HG03378 (cell line): Measurements from ENCODE around the gene DMC1.

Experiments used
- ATAC-seq: cut with Tn5 transposase; IDR thresholded peaks from one replicate; pipeline ENCODE4 v1.9.1; 2021; ENCODE audit warnings: mild to moderate bottlenecking, moderate library complexity; ENCODE audit not compliant: unreplicated experiment

The DMC1 gene

GRCh38 chr22:38503021-38503420, 67.0 kb downstream of the DMC1 start:
- ATAC-seq: no peak

- ATAC-seq: no peak
Observed at GRCh38 chr22:38501797-38502672, 67.9 kb downstream of the DMC1 start.

- ATAC-seq: no peak
Observed at GRCh38 chr22:38497869-38498268, 72.1 kb downstream of the DMC1 start.

- no peak for ATAC-seq
Observed at GRCh38 chr22:38494939-38495338, 75.0 kb downstream of the DMC1 start.

DNA sequence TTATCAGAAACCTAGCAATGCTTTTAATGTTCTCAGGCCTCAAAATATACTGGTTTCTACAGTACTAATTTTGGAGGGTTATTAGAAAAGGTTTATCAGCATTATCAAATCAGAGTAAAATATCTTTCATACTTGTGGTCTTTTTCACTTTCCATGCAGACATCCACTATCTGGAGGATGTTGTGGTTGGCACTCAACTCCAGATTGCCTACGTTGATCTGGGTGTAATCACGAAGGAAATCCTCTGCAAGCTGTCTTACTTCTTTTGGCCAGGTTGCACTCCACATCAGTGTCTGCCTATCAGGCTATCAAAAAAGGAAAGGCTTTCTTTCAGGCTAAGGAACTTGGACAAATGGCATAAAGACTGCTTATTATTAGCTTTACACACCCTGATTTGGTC, 75.5 kb downstream of the DMC1 start:
- ATAC-seq: no peak

- ATAC-seq: no peak
Observed at GRCh38 chr22:38491707-38492348, 78.2 kb downstream of the DMC1 start.

DNA sequence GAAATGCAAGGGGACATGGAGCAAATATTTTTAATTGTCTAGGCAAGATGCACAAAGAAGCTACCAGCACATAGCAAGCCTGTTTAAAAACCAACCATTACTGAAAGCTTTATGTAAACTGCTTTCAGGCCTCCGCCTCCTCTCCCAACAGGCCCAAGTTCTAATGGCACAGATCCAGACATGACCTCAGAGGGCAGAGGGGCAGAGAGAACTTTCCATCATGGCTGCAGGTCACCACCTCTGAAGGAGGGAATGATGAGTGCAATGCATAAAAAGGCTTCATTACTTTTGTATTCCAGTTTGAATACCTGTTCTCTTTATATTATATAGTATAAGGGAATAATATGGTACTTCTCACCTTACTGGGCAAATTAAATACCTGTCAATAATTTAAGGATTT, 79.1 kb downstream of the DMC1 start:
- no peak for ATAC-seq

DNA sequence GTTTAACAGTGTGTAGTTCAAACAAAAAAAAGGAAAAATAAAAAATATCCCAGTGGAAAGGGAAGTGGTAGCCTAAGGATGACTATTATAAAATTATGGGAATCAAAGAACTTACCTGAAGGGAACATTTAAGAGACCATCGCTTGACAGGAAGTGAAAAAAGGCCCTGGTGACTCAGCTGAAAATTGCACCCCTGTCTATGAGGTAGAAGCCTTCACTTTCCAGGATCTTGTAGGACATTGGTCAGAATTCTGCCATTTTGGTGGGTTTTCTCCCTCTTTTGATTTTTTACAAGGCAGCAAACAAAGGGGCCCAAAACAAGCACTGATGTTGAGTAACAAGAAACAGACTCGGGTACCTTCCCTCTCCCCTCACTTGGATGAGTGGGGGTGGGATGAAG, 79.5 kb downstream of the DMC1 start:
- ATAC-seq: no peak

- ATAC-seq: no peak
Observed at GRCh38 chr22:38489561-38490145, 80.3 kb downstream of the DMC1 start.

DNA sequence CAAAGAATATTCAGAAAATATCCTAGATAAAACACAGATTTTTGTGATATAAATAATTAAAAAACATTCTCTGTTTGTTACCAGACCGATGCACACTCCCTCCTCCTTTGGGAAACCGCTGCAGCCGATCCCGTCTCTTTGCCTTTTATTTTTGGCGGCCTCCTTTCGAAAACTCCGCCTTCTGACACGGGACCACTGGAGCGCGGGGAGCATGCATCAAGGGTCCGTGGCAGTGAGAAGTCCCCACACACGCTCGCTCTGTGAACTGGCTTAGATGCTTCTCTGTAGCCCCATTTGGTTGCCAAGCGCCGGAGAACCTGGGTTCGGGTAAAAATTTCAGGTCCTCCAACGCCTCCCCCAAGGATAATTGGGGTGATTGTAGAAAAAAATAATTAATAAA, 80.8 kb downstream of the DMC1 start:
- no peak for ATAC-seq

DNA sequence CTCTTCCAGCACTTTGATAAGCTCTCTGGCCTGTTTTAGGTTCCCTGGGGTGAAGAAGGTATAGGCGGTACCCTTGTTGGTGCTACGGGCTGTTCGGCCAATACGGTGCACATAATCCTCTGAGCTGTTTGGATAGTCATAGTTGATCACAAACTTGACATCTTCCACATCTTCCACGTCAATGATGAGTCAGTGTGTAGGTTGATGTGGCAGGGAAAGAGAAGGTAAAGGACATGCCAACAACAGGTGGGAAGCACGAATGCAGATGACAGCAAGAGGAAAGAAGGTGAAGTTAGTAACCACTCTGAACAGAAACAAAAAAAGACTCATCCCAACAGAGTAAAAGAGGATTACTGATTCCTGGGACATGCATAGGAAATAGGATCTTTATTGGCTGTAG, 82.0 kb downstream of the DMC1 start:
- no peak for ATAC-seq

- no peak for ATAC-seq
Observed at GRCh38 chr22:38485783-38486182, 84.2 kb downstream of the DMC1 start.

GRCh38 chr22:38484244-38484643, 85.7 kb downstream of the DMC1 start:
- ATAC-seq: no peak

DNA sequence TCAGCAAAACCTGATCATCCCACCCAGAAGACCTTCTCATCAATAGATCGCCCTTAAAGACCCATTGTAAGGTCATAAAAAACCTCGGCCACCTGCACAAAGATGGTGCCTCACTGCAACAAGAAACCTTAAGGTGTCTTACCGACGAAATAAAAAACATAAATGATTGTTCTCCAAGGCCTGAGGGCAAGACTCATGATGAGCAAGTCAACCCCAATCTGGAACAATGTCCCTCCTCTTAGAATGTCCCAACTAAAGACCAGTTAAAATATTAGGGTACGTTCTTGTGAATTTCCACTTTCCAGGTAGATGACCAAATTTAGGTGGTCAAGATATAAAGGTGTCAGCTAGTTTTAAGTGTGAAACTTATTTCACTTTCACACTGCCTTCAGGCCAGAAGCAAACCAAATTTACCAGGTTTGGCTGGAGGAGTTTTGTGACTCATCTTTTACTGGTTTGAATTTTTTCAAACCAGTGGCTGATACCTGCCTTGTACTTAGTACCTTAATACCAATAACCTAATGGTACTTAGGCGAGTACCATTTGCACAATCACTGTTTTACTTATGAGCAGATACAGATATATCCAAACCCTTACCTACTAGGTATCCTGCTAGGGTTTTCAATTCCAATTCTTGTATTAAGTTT, 87.2 kb downstream of the DMC1 start:
- ATAC-seq: no peak

DNA sequence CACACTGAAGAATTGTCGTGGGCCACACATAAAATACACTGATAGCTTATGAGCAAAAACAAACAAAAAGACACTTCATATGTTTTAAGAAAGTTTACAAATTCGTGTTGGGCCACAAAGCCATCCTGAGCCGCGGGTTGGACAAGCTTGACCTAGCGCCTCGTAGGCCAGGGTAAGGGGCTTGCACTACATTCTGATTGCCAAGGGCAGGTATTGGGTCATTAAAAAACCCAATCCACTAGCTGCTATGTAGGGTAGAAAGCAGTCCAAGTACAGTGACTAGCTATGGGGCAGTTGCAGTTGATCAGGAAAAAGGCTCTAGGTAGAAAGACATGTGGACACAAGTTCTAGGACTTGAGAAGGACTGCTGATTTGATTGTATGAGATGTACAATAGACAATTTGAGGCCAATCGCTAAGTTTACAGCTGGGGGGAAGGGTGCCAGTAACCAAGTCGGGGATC, 88.1 kb downstream of the DMC1 start:
- ATAC-seq: no peak

DNA sequence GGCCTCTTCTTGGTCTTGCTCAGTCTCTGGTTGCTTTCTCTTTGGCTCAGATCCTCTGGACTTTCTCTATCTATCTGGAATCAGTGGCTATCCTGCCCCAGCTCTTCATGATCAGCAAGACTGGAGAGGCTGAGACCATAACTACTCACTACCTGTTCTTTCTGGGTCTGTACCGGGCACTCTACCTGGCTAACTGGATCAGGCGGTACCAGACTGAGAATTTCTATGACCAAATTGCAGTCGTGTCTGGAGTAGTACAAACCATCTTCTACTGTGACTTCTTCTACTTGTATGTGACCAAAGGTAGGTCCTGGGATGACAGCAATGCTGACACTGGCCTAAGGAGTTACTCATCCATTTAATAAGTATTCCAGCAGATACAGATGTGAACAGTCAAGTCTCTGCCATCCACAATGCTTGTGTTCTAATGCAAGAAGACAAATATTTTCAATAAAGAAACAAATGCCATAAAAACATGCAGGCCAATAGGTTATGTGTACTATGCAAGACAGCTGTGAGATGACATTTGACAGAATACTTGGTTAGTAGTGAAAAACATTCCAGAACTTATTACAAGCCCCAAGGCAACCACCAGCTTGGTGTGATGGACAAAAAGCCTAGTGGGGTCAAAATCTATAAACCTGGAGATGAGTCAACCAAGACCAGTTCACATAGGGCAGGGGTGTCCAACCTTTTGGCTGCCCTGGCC, 88.7 kb downstream of the DMC1 start:
- ATAC-seq: no peak

- no peak for ATAC-seq
Observed at GRCh38 chr22:38479096-38479837, 90.7 kb downstream of the DMC1 start.

DNA sequence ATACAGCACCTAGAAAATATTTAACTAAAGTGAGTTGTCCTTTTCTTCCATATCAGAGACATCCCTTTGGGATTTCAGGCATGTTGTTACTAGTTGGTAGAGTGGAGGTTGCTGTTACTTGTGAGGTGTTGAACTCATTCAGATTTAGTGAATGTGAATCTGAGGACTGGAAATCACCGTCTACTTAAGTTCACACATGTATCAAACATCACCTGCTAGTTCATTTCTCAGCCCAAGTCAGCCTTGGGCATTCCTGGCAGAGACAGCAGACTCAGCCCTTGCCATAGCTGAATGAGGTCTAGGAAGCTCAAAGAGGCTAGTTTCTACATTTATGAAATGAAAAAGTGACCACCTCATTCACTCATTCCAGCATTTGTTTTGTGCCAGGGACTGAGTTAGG, 92.4 kb downstream of the DMC1 start:
- ATAC-seq: no peak

DNA sequence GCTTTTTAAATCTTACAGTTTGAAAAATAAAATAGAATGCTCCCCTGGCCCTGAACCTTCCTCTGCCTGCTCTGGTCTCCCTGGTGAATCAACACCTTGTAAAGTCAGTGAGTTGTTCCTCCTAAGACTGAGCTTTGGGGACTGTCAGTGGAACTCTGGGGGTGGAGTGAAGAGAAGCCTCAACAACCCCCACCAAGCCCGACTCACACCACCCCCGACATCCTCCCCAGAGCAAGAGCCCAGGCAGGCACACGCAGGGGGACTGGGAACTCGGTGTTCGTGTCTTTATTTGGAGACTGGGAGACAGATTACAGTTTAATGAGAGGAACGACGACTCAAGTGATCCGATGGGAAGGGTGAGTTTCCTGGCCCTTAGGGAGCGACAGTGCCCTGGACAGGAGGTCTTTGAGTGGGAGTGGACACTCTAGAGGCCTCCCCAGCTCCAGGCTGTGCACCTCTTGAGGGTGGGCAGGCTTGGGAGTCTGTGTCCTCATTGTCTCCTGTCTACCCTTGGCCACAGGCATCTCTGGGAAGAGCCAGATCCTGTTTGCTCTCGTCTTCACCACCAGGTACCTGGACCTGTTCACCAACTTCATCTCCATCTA, 95.9 kb downstream of the DMC1 start:
- ATAC-seq: no peak

DNA sequence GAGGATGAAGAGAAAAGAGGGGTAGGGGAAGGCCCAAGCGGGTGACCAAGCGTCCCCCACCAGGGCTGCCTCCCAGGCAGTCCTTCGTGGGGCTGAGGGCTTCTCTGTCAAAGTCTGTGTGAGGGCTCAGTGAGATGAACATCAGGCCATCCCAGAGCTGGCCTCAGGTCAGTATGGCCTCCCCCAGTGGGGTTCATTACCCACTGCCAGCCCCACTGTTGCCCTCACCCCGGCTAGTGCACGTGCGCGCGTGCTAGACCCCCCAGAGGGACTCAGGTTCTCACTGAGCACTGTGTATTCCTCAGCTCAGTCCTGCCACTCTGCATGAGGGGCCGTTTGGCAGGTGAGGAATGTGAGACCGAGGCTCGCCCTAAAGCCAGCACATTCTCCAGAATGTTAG, 98.7 kb downstream of the DMC1 start:
- ATAC-seq: no peak
